HG03520 (cell line): Measurements from ENCODE around the gene GNG14.
"Not testable (repeated sequence)": the region's sequence is repeated elsewhere in the genome, so short reads cannot be mapped to it uniquely, and the experiment has no call there.

Experiments used
- ATAC-seq: cut with Tn5 transposase; IDR thresholded peaks from one replicate; pipeline ENCODE4 v1.9.1; 2021; ENCODE audit warnings: mild to moderate bottlenecking, moderate library complexity; ENCODE audit not compliant: unreplicated experiment

The GNG14 gene

DNA sequence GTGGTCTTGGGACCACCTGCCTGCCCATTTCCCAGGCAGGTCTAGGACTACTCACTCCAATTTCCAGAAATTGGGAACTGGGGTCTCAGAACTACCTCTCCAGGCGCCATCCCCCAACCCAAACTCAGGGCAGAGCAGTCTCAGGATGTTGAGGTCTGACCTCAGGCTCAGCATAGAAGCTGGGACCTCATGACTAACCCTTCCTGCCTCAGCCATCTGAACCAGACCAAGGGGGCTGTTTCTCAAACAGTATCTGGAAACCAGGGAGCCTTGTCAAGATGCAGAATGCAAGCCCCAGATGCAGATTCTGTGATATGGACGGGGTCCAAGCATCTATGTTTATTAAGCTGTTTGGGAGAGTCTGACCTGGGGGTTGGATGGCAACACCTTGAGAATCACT is 7.3 kb downstream of the GNG14 start:
- no peak for ATAC-seq

DNA sequence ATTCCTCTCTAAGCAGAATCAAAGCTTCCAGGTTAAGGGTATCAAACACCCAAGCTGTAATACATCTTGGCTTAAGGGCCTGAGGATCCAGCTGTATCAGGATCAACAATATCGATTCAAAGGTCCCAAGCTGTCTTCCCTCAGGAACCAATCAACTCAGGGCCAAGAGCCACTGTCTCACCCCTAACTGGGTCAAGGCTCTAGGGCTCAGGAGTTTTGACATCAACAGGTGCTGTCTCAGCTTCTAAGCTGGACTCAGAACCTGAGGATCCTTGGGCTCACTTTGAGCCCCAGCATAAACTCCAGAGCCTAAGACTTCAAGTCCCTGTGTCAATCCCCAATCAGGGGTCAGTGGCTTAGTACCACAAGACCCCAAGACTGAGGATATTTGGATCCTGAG is 7.7 kb downstream of the GNG14 start:
- ATAC-seq: no peak

DNA sequence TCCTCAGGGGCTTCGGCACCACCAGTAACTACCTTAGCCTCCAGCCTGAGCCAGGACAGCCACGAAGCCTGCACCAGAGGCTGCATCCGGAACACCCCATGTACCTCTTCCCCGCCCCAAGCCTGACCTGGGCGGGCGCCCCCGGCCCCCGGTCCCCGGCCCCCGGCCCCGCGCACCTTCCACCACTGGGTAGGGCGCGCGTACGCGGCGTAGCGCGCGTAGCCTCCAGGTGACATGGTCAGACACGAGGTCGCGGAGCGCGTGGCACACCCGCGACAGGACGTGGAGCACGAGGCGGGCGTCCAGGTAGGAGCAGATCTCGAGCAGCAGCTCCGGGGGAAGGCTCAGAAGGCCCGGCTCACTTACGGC is 8.2 kb downstream of the GNG14 start:
- ATAC-seq: no peak

DNA sequence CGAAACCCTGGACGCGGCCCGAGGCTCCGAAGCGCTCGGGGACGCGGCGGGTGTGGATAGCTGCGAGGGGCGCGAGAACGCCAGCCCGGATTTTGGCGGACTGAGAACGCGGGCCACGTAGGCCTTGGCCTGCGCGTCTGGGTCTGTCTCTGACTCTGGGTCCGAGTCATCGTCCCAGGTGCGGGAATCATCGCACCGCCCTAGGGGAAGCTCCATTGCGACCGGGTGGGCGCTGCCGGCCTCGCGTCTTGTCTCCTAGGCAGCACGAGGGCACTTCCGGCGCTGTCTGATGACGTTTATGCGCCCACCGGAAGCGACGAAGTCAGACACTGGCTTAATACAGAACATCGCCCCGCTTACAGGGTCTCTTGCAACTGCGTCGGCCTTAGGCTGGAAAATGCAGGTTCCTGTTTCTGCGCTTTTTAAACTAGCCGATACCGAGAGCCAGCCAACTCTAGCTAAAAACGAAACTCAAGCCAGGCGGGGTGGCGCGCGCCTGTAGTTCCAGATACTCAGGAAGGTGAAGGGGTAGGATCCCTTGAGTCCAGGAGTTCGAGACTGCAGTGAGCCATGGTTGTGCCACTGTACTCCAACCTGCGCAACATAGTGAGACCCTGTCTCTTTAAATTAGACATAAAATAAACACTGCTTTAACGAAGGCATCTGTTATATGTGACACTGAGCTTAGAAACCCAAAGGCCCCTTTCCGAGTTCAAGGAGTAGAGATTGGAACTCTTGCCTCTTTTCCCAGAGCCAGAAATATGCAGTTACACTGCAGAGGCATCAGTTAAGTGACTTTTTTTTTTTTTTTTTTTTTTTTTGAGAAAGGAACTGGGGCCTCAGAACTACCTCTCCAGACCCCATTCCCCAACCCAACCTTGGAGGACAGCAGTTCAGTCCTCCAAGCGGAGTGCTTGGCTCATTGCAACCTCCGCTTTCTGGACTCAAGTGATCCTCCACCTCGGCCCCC is 8.9 kb downstream of the GNG14 start, which contains the start of gene FBXW9:
FBXW9 (minus strand) TSS at position 266 of the 970 bp plus-strand sequence; CDS start at position 216, 50 bp downstream.
- peak; percentile 67 for ATAC-seq

DNA sequence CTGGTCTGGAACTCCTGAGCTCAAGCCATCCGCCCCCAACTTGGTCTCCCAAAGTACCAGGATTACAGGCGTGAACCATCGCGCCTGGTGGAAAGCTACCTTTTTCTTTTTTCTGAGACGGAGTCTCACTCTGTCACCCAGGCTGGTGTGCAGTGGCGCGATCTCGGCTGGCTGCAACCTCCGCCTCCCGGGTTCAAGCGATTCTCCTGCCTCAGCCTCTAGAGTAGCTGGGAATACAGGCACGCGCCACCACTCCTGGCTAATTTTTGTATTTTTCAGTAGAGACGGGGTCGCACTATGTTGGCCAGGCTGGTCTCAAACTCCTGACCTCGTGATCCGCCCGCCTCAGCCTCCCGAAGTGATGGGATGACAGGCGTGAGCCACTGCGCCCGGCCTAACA is 9.6 kb downstream of the GNG14 start:
- ATAC-seq: not testable (repeated sequence)

DNA sequence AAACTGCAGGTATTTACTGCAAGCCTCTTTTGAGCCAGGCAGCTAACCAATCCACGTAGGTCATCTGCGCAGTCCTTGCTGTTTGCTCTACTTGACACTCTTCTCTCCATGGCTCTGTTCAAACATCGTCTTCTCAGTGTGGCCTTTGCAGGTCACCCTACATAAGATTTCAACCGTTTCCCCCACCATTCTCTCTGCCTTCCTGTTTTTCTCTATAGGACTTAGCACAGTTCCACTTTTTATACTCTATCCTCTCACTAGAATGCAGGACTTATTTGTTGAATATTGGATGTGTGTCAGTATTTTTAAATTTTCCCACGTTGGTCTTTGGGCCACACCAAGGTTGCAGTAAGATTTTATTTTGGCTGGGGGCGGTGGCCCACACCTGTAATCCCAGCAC is 10.3 kb downstream of the GNG14 start:
- no peak for ATAC-seq

DNA sequence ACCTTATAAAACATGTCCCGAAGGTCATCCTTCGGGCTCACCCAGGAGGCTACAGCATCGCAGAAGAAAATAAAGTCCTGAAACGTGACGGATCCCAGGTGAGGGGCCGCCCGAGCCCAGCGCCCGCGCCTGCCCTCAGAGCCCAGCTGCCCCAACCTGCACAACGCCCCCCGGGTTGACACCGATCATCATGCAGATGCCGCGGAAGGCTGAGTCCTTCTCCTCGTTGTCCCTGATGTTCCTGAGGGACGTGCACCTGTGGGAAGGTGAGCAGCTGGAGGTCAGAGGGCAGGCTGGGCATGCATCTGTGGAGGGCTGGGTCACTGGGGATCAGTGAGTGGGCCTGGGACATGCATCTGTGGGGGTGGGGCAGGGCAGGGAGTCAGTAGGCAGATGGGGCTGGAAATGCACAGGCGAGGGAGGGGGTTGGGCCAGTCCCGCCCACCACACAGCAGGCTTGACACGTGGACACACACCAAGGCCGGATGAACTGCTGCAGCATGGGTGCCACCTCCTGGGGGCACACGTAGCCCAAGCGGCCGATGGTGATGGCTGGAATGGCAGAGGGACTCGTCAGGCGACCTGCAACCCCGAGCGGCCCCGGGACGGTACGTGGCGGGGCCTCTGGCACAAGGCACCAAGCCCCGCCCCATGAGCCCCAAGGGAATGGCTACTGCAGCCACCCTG is 13.9 kb downstream of the GNG14 start:
- ATAC-seq: no peak

DNA sequence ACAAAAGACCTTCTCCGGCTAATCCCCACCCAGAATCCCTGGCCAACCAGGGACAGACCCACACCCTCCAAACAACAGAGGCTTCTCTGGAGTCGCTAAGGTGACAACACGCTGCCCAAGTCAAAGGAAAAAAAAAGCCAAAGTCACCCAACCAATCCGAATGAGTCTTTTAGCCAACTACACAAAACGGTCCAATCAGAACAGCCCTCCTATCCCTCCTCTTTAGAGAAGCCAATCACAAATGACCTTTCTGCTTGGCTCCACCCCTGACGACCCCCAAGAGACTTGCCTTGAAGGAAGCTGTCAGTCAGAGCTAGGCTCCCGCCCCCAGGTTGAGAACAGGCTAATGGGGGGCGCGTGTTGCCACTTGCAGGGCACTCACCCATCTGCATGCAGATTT is 15.2 kb downstream of the GNG14 start:
- ATAC-seq: no peak

DNA sequence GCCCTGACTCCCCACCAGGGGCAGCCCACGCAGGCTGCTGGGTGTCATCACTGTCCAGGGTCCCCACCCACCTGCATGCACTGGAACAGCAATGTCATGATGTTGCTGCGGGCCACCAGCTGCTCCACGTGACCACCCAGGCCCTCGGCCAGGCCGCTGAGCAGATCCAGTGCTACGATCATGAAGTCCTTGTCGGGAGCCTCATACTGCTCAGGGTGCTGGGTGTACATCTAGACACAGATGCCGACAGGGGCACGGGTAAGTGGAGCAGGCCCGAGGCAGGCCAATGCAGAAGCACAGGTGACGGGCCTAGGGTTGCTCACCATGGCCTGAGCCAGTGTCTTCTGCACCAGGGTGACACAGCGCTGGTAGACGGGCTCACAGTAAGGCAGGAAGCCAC is 17.4 kb downstream of the GNG14 start:
- ATAC-seq: no peak

DNA sequence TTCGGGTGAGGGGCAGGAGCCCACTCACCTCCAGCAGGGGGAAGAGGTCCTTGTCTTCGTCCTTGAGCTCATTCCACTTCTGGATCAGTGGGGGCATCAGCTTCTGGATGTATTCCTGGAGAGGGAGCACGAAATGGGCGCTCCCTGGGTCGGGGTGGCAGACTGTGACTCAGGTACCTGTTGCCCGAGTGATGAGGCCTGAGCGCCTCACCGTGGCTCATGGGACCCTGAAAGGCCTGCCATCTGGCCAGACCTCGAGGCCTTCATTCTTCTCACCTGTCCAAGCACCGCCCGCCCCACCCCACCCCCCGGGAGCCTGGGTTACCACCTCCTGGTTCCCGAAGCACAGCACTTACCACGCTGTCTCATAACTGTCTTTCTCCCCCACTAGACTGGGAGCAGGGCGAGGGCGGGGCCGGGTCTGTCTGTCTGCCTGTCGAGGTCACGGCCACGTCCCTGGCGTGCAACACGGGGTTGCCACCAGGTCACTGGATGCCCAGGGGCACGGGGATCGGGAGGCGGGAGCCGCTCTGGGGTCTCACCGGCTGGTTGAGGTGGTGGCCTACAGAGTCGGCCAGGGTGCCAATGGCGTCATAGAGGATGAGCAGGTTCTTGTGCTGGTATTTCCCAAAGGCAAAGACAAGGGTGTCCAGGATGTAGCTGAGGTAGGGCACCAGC is 18.0 kb downstream of the GNG14 start:
- no peak for ATAC-seq

DNA sequence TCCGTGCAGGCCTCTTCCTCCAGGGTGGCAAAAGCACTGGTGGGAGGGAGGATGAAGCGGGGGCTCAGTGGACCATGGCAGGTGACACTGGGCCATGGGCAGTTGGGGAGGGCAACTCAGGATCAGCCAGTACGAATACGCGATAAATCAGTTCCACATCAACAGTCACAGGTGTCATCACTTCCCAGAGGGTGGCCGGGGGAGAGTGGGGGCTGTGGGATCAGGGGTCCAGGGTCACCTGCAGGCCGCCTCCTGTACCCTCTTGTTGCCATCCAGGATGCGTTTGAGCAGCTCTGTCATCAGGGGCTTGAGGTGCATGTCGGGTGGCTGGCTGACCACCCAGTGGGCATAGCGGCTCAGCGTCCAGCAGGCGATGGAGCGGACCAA is 18.5 kb downstream of the GNG14 start:
- no peak for ATAC-seq

DNA sequence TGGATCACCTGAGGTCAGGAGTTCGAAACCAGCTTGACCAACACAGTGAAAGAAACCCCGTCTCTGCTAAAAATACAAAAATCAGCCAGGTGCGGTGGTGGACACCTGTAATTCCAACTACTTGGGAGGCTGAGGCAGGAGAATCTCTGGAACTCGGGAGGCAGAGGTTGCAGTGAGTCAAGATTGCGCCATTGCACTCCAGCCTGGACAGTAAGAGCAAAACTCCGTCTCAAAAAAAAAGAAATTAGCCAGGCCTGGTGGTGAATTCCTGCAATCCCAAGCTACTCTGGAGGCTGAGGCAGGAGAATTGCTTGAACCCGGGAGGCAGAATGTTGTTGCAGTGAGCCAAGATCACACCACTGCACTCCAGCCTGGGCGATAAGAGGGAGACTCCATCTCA is 20.8 kb downstream of the GNG14 start:
- ATAC-seq: no peak

DNA sequence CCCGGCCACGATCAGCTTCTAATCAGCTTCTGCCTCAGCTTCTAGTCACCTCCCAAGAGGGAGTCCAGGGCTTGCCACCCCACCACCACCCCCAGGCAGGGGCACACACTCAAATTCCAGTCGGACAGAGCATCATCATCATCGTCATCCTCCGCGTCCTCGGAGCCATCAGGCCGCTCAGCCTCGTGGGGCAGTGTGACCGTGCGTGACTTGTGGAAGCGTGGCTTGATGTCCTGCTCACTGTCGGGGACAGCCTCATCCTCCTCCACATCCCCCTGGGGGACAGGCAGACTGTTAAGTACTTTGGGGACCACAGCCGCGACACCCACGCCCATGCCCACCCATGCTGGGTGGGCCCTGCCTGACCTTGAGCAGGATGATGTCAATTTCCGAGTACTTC is 23.4 kb downstream of the GNG14 start:
- no peak for ATAC-seq

DNA sequence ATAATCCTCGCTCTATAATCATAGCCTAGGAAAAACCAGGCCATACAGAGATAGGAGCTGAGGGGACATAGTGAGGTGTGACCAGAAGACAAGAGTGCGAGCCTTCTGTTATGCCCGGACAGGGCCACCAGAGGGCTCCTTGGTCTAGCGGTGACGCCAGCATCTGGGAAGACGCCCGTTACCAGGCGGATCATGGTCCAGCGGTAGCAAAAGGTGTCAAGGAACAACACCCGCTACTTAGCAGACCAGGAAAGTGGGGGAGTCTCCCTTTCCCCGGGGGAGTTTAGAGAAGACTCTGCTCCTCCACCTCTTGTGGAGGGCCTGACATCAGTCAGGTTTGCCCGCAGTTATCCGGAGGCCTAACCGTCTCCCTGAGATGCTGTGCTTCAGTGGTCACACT is 24.3 kb downstream of the GNG14 start:
- not testable (repeated sequence) for ATAC-seq

DNA sequence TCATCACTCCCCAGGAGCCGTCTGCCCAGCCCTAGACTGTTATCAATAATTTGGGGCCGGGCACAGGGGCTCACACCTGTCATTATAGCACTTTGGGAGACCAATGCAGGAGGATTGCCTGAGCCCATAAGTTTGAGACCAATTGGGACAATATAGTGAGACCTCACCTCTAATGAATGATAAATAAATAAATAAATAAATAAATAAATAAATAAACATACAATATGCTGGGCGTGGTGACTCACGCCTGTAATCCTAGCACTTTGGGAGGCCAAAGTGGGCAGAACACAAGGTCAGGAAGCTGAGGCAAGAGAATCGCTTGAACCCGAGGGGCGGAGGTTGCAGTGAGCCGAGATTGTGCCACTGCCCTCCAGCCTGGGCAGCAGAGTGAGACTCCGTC is 25.5 kb downstream of the GNG14 start:
- ATAC-seq: not testable (repeated sequence)

DNA sequence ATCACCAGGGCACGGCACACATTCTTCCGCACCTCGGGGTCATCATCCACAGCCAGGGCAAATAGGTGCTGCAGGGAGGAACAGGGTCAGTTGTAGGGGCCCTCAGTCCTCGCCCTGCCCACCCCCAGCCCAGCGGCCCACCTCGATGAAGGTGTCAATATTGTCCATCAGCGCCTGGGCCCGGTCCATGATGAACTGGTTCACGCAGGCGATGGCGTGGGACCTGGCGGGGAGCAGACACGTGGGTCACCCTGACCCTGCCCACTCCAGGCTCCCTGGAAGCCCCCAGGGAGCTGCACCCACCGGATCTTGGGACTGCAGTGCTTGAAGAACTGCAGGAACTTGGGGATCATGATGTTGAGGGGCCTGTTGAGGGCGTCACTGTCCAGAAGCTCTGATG is 27.3 kb downstream of the GNG14 start:
- no peak for ATAC-seq

DNA sequence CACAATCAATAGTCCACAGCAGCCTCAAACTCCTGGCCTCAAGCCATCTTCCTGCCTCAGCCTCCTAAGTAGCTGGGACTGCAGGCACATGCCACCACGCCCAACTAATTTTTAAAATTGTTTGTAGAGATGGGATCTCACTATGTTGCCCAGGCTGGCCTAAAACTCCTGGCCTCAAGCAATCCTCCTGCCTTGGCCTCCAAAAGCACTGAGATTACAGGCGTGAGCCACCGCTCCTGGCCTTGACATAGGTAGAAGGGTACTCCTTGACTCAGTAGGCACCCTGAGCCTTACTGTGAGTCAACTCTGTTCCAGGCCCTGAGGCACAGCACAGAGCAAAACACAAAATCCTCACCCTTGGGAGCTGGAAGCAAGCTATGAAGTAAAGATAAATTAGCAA is 28.1 kb downstream of the GNG14 start:
- no peak for ATAC-seq

DNA sequence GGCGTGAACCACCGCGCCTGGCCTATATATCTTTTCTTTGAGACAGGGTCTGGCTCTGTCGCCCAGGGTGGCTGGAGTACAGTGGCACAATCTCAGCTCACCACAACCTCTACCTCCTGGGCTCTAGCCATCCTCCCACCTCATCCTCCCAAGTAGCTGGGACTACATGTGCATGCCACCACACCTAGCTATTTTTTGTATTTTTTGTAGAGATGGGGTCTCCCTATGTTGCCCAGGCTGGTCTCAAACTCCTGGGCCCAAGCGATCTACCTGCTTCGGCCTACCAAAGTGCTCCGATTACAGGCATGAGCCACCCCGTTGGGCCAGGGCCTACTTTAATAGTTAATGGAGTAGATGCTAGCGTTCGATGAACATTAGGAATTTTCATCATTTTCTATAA is 32.5 kb downstream of the GNG14 start:
- no peak for ATAC-seq

DNA sequence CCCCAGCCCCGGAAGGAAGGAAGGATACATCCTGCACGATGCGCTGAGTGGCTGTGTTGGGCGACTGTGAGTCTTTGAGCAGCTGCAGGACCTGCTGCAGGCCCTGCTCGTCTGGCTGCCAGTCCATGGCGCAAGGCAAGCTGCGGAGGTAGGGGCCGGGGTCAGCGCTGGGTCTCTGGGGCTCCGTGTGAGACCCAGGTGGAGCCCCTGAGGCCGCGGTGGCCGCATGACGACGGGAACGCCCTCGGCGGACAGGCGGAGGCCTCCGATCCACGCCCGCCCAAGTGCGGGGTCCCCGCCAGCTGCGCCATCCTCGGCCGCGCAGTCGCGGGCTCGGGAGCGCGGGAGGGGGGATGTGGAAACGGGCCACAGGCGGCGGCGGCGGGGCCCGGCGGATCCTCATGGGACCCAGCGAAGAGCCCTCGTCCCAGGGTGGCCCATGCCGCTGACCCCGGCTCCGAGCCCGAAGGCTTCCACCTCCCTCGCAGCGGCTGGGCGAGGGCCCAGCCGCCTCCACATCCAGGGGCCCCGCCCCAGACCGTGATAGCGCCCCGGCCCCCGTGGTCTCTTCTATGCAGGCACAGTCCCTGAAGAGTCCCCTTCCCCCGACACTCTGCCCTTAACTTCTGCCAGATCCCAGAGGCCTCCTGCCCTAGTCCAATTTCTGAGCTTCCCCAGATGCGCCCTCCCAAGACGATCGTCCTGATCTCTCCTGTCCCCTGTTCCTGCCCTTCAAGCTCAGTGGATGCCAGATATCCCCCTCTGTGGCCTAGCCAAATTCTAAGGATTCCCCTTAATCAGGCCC is 33.3 kb downstream of the GNG14 start:
- ATAC-seq: no peak

DNA sequence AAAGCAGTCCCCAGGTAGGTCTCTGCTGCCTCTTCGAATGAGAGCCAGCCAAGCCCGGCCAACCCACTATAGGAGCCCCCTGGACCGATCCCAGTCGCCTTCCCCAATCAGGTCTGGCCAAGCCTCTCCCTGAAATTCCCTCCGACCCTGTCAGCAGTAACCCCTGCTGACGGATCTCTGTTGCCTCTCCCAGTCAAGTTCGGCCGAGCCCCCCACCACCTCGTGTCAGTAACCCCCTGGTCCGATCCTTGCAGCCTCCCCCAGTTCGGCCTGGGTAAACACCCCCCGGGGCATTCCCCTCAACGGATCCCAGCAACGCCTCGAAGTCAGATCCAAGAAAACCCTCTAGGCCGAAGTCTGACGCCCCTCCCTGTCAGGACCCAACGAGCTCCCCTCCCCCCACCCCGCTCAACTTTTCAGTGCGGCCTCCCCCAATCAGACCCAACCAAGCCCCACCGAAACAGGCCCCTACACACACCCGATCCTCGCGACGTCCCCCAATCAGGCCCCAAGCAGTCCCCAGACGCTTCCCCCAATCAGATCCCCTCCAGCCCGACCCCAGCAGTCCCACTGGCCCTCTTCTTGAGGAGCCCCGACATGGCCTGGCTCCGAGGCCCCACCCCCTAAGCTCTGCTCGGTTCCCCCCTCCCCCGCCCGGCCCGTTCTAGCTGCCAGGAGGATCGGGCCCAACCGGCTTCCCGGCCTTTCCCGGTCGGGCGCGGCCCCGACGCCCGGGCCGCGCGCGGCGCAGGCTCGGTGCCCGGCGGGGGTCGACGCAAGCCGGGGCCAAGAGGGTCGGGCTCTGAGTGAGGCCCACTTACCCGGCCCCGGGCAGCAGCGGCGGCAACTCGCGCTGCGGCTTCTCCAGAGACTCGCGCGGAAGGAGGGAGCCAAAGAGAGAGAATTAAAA is 34.1 kb downstream of the GNG14 start:
- ATAC-seq: peak; percentile 14
